HG03575 (cell line): ENCODE results near the gene ADRA2C.

ENCODE experiments used
- ATAC-seq: cut with Tn5 transposase; IDR thresholded peaks from one replicate; pipeline ENCODE4 v1.9.1; 2021; ENCODE audit not compliant: unreplicated experiment, insufficient number of reproducible peaks, low FRiP score; ENCODE audit errors: extremely low read depth

The ADRA2C gene

GRCh38 chr4:3750334-3750733 lies 15.9 kb upstream of the ADRA2C start:
- no peak for ATAC-seq

GRCh38 chr4:3752022-3752421 lies 14.2 kb upstream of the ADRA2C start:
- no peak for ATAC-seq

GRCh38 chr4:3753726-3754412 lies 12.3 kb upstream of the ADRA2C start:
- ATAC-seq, result no peak

GRCh38 chr4:3756343-3757059 lies 9.7 kb upstream of the ADRA2C start:
- ATAC-seq, result no peak

- no peak for ATAC-seq
Measured at GRCh38 chr4:3759236-3759635, 6.9 kb upstream of the ADRA2C start.

- ATAC-seq, result no peak
Measured at GRCh38 chr4:3760346-3760745, 5.8 kb upstream of the ADRA2C start.

GRCh38 chr4:3760841-3761240 lies 5.3 kb upstream of the ADRA2C start:
- no peak for ATAC-seq

- ATAC-seq, result no peak
Measured at GRCh38 chr4:3762264-3762663, 3.9 kb upstream of the ADRA2C start.

GRCh38 chr4:3762753-3763549 lies 3.2 kb upstream of the ADRA2C start:
- ATAC-seq, result no peak

GRCh38 chr4:3765271-3766035 lies 732 bp upstream of the ADRA2C start:
- no peak for ATAC-seq

- no peak for ATAC-seq
Measured at GRCh38 chr4:3766785-3767569, 792 bp downstream of the ADRA2C start.

- no peak for ATAC-seq
Measured at GRCh38 chr4:3767570-3768288, 1.5 kb downstream of the ADRA2C start.

GRCh38 chr4:3768842-3769641 lies 2.9 kb downstream of the ADRA2C start:
- no peak for ATAC-seq

- no peak for ATAC-seq
Measured at GRCh38 chr4:3769642-3770184, 3.5 kb downstream of the ADRA2C start.

GRCh38 chr4:3770323-3771163 lies 4.4 kb downstream of the ADRA2C start:
- ATAC-seq, result no peak

- ATAC-seq, result no peak
Measured at GRCh38 chr4:3771164-3771809, 5.1 kb downstream of the ADRA2C start.
